ENCODE measurements around the gene WRNIP1.

DNA sequence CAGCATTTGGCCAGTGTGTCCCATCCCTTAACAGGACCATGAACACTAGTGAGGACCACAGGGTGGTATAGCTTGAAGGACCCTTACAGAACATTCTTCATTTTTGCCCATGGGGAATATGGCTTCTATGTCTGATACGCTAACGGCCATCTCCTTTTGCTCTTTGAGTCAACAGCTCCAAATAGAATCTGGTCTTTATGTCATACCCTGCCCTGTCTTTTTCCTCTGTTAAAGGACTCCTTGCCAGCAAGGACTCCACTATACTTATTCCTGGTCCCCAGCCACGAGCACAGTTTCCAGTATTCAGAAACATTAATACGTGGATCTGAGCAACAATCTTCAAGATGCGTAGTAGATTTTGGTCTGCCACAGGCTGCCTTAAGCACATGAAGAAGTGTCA, 53.9 kb downstream of the WRNIP1 start:
- TF ChIP-seq CTCF (IDR thresholded peaks at IDR 0.05; ENCODE audit: insufficient read depth, low read length, poor library complexity, severe bottlenecking) (no peak), EZH2phosphoT487 (conservative IDR thresholded peaks at IDR 0.05; ENCODE audit: low read length) (no peak)
